Body of pancreas (tissue), 4 donors: ENCODE results near the gene ROPN1B. TPM values are rescaled to one million over a fixed set of nuclear protein-coding genes. Genes with fewer than 3 reads are reported as not detected.

ENCODE experiments used
- ATAC-seq: fragments of 150-250 bp; one replicate; pipeline ENCODE4 v1.9.1; 2016
- DNase-seq, 4 donors: peaks; one replicate each; pipeline ENCODE4 v3.0.0-alpha.2; 2019
- H3K27ac ChIP-seq, 4 donors: fragments of 200-600 bp; sonication (generic); 1 replicate in 3 of 4; 2 replicates in 1 of 4; pipeline versions ENCODE4 v1.5.1 to v1.6.1; 2016 to 2019; ENCODE audit warnings: mild to moderate bottlenecking in 1 of 4, mixed read lengths in 1 of 4, moderate library complexity in 1 of 4
- H3K27me3 ChIP-seq, 2 donors: fragments of 200-600 bp; sonication (generic); one replicate each; pipeline ENCODE4 v1.6.0; 2016; ENCODE audit warnings: mild to moderate bottlenecking in 1 of 2
- H3K36me3 ChIP-seq, 2 donors: fragments of 200-600 bp; sonication (generic); replicated peaks in 1 of 2; 2 replicates each; pipeline ENCODE4 v1.5.1; 2016; ENCODE audit warnings: low read depth in 2 of 2; ENCODE audit not compliant: insufficient read depth in 1 of 2
- H3K4me1 ChIP-seq: fragments of 200-600 bp; sonication (generic); one replicate; pipeline ENCODE4 v1.6.0; 2016
- H3K4me3 ChIP-seq, 2 donors: fragments of 200-600 bp; sonication (generic); 1 replicate in 1 of 2; 2 replicates in 1 of 2; pipeline ENCODE4 v1.5.1; 2016 to 2019
- H3K9me3 ChIP-seq, 3 donors: fragments of 200-600 bp; sonication (generic); 1 replicate in 2 of 3; 2 replicates in 1 of 3; pipeline ENCODE4 v1.5.1; 2016
- POLR2A ChIP-seq, 3 donors: fragments of 450-650 bp; IDR thresholded peaks; one replicate each; pipeline ENCODE4 v1.6.1; 2016; ENCODE audit warnings: antibody characterized with exemption in 3 of 3, mild to moderate bottlenecking in 2 of 3
- WGBS, 2 donors: methylation state at CpG; one replicate each; pipeline ENCODE4 v1.1.5; 2017; 5-methylcytosine and 5-hydroxymethylcytosine counted together
- intact Hi-C: fragments of 100-400 bp; cut with DNase I; formaldehyde crosslinking; loops from one replicate; pipeline ENCODE4 v1.15.1; 2023
- total RNA-seq, 2 donors: library from RNA; depleted of rRNA; stranded (reverse); fragments of >200 nt; gene quantifications; one replicate each; pipeline ENCODE4 v1.1.0, GENCODE V29; 2016
- TF ChIP-seq, protein P1 (sequence below), 7 experiments: fragments of 450-650 bp in 4 of 7; fragments of 200-600 bp in 3 of 7; sonication (generic) in 3 of 7; IDR thresholded peaks; one replicate each; pipeline ENCODE4 v1.5.1; 2016 to 2019; ENCODE audit warnings: antibody characterized with exemption in 7 of 7

The ROPN1B gene
- total RNA-seq, 2 donors from 2014 or later: 0.52 TPM; not detected in 1

DNA sequence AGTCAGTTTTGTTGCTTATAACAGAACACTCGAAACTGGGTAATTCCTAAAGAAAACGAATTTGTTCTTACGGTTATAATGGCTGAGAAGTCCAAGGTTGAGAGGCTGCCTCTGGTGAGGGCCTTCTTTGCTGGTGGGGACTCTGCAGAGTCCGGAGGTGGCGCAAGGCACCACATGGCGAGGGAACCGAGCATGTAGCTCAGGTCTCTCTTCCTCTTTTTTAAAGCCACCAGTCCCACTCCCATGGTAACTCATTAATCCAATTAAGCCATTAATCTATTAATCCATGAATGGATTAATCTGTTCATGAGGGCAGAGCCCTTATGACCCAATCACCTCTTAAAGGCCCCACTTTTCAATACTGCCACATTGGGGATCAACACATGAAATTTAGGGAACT, 50.0 kb downstream of the ROPN1B start:
- intact Hi-C loops: no loop called here
- H3K4me3 ChIP-seq: no peak overlapping the region

DNA sequence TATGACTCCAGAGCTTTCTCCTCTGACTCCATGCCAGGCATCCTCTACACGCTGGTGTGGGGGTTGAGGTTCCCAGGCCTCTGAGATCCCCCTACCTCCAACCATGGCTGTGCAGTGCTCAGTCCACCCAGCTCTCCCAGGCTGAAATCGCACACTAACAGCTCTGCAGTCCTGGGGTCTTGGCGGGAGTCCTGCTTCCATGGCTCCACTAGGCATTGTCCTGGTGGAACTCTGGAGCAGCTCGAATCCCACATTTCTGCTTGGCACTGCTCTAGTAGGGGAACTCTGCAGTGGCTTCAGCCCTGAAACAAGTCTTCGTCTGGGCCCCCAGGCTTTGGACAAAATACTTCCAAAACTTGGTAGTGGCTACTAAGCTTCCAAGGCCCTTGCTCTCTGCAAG, 50.7 kb downstream of the ROPN1B start:
- intact Hi-C loops: no loop called here
- no peaks in the 10 kb centered on the region for H3K9me3 ChIP-seq
- DNase-seq: no peak
- WGBS, 2 donors: 88 to 89% methylated on average over 2 to 5 of the region's 5 CpGs
- no peaks in the 10 kb centered on the region for H3K36me3 ChIP-seq
- no peak overlapping the region for H3K4me3 ChIP-seq
- ATAC-seq: no peak
- no peaks in the 10 kb centered on the region for H3K4me1 ChIP-seq
- H3K27me3 ChIP-seq: no peaks in the 10 kb centered on the region
- TF ChIP-seq, protein P1, sequence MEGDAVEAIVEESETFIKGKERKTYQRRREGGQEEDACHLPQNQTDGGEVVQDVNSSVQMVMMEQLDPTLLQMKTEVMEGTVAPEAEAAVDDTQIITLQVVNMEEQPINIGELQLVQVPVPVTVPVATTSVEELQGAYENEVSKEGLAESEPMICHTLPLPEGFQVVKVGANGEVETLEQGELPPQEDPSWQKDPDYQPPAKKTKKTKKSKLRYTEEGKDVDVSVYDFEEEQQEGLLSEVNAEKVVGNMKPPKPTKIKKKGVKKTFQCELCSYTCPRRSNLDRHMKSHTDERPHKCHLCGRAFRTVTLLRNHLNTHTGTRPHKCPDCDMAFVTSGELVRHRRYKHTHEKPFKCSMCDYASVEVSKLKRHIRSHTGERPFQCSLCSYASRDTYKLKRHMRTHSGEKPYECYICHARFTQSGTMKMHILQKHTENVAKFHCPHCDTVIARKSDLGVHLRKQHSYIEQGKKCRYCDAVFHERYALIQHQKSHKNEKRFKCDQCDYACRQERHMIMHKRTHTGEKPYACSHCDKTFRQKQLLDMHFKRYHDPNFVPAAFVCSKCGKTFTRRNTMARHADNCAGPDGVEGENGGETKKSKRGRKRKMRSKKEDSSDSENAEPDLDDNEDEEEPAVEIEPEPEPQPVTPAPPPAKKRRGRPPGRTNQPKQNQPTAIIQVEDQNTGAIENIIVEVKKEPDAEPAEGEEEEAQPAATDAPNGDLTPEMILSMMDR (IDR thresholded peaks at IDR 0.05): no peak
- no peak overlapping the region for H3K27ac ChIP-seq

More for the DNA sequence above, 50.0 kb downstream of the ROPN1B start:
- TF ChIP-seq, protein P1 (IDR thresholded peaks at IDR 0.05): no peak
- TF ChIP-seq POLR2A (IDR thresholded peaks at IDR 0.05): no peak
- no peak for DNase-seq
- no peaks in the 10 kb centered on the region for H3K4me1 ChIP-seq
- WGBS, 2 donors: 88% methylated on average over 7 of the region's 7 CpGs
- H3K9me3 ChIP-seq: no peaks in the 10 kb centered on the region
- H3K27me3 ChIP-seq: no peaks in the 10 kb centered on the region
- ATAC-seq: no peak
- no peak overlapping the region for H3K27ac ChIP-seq
- H3K36me3 ChIP-seq: no peaks in the 10 kb centered on the region

DNA sequence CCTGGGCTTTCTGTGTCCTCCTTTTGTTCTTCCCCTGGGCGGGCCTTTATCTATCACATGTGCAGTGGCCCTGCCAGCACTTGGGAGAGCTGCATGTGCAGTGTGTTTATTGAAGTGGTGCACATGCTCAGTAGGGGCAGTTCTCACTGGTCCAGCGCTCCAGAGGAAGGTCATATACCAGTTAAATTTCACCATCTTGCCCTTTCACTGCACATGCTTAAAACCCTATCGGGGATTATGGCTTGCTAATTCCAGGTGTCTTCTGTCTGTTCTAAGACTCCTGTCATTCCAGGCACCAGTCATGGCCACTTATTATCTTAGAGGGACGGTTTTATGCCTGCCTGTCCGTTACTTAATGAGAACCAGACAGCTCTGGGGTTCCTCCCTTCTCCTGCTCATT, 52.2 kb downstream of the ROPN1B start:
- no peak overlapping the region for H3K4me3 ChIP-seq
- H3K4me1 ChIP-seq: no peaks in the 10 kb centered on the region
- no peaks in the 10 kb centered on the region for H3K27me3 ChIP-seq
- DNase-seq (no peak), ATAC-seq (no peak)
- no peak overlapping the region for H3K27ac ChIP-seq
- intact Hi-C loops: no loop called here
- WGBS, 2 donors: 74 to 87% methylated on average over 5 of the region's 5 CpGs
- no peaks in the 10 kb centered on the region for H3K9me3 ChIP-seq
- TF ChIP-seq, protein P1 (IDR thresholded peaks at IDR 0.05): no peak
- TF ChIP-seq POLR2A (IDR thresholded peaks at IDR 0.05): no peak
- no peaks in the 10 kb centered on the region for H3K36me3 ChIP-seq

DNA sequence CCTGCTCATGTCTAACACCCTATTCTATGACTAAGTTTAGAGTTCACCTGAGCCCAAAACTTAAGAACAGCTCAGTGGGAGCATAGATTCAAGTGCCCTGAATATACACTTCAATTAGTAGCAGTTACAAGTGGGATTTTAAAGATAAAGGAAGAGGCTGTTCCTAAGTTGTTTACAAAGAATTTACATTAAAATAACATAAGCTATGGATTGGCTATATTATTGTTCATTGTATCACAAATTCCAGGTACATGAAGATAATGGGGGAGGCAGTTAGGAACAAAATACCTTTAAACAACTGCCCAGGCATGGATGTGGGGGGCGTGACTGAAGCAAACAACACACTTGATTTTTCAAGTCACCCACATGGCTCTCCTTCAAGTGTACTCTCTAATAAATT, 52.7 kb downstream of the ROPN1B start:
- TF ChIP-seq POLR2A (IDR thresholded peaks at IDR 0.05): no peak
- TF ChIP-seq, protein P1 (IDR thresholded peaks at IDR 0.05): no peak
- 89 to 90% methylated on average over 1 of the region's 1 CpG for WGBS, 2 donors
- DNase-seq (no peak), ATAC-seq (no peak)
- intact Hi-C loops: no loop called here
- Histone ChIP-seq H3K27ac (no peak overlapping the region), H3K4me3 (no peak overlapping the region), H3K36me3 (no peaks in the 10 kb centered on the region), H3K9me3 (no peaks in the 10 kb centered on the region), H3K4me1 (no peaks in the 10 kb centered on the region), H3K27me3 (no peaks in the 10 kb centered on the region)

DNA sequence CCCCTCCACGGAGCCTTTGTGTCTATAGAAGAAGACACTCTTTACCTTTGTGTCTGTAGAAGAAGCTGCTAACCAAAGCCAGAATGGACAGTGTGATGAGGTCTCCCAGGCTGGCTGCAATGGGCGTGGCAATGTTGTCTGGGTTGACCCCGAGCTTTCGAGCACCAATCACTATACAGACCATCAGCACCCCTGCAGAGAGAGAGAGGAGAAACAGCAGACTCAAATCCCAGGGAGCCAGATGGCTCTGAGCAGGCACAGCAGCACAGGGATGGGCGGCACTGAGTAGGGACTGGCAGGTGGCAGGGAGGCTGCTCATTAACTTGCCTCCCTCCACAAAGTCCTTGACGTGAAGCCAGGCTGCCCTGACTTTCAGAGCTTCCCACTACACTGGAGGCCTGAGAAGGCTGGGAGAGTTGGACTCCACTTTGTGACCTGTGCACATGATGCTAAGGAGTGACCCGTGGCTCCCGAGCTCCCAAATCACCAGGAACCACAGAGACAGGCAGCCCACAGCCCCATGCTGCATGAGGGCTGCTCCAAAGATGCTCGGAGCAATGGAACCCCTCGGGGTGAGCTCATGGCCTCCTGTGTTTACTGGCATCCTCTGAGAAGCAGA, 53.9 kb downstream of the ROPN1B start:
- ATAC-seq (no peak), DNase-seq (no peak)
- Histone ChIP-seq H3K36me3 (no peaks in the 10 kb centered on the region), H3K4me3 (no peak overlapping the region), H3K4me1 (no peaks in the 10 kb centered on the region), H3K27ac (no peak overlapping the region), H3K9me3 (no peaks in the 10 kb centered on the region), H3K27me3 (no peaks in the 10 kb centered on the region)
- intact Hi-C loops: no loop called here
- WGBS, 2 donors: 85 to 89% methylated on average over 6 to 10 of the region's 10 CpGs
- TF ChIP-seq POLR2A (IDR thresholded peaks at IDR 0.05): no peak
- TF ChIP-seq, protein P1 (IDR thresholded peaks at IDR 0.05): no peak
